IMR-90 (cell line): ENCODE results near the gene AXIN1. TPM values are rescaled to one million over a fixed set of nuclear protein-coding genes. Genes with fewer than 3 reads are reported as not detected.
A peak's percentile ranks its signal among the peaks of the same experiment; 100 is the strongest.

Source experiments
- ATAC-seq: fragments of 200-7000 bp; cut with Tn5 transposase; 2 replicates; pipeline ENCODE4 v1.9.1; 2020; ENCODE audit warnings: low read depth, mild to moderate bottlenecking, moderate library complexity
- BruUV-seq: library from RNA; stranded (reverse); fragments of 400-500 nt; replicated peaks from 2 replicates; lab custom pipeline; 2021; lab: Mats Ljungman, UMichigan
- CTCF ChIA-PET: fragments of 300-600 bp; formaldehyde crosslinking; extraction: SDS; loops from one replicate; lab custom pipeline; 2021; ENCODE audit warnings: antibody characterized with exemption; lab: Yijun Ruan, JAX
- POLR2A ChIA-PET: fragments of 300-600 bp; sonication (Branson Sonifier 250); formaldehyde crosslinking; loops from one replicate; lab custom pipeline; 2022; ENCODE audit warnings: antibody characterized with exemption; ENCODE audit not compliant: unreplicated experiment; lab: Charles Lee
- DNase-seq: peaks from one replicate; pipeline ENCODE4 v3.0.0; 2013
- H2AFZ ChIP-seq: replicated peaks from 2 replicates; pipeline ENCODE3; 2013; ENCODE audit warnings: low read length, mild to moderate bottlenecking; ENCODE audit not compliant: poor library complexity
- H2AK5ac ChIP-seq: 2 replicates; pipeline ENCODE4 v1.6.1; 2013; ENCODE audit warnings: low read depth, low read length, inconsistent platforms
- H2AK9ac ChIP-seq: replicated peaks from 2 replicates; pipeline ENCODE3; 2013; ENCODE audit warnings: mild to moderate bottlenecking, low read depth, low read length, moderate library complexity; ENCODE audit not compliant: poor library complexity
- H2BK120ac ChIP-seq: 2 replicates; pipeline ENCODE4 v1.6.1; 2013; ENCODE audit warnings: low read depth, low read length, inconsistent platforms
- H2BK15ac ChIP-seq: 3 replicates; pipeline ENCODE4 v1.6.1; 2013; ENCODE audit warnings: low read depth, low read length, inconsistent platforms
- H2BK20ac ChIP-seq: 2 replicates; pipeline ENCODE4 v1.6.1; 2013; ENCODE audit warnings: low read depth, mild to moderate bottlenecking, inconsistent platforms, low read length, moderate library complexity
- H2BK5ac ChIP-seq: 2 replicates; pipeline ENCODE4 v1.6.1; 2013; ENCODE audit warnings: mild to moderate bottlenecking, low read depth, low read length, inconsistent platforms; ENCODE audit not compliant: poor library complexity, severe bottlenecking
- H3K14ac ChIP-seq: replicated peaks from 2 replicates; pipeline ENCODE4 v1.6.1; 2013; ENCODE audit warnings: low read depth, low read length, inconsistent platforms
- H3K18ac ChIP-seq: 2 replicates; pipeline ENCODE4 v1.6.1; 2013; ENCODE audit warnings: low read depth, low read length, control low read depth
- H3K23ac ChIP-seq: 2 replicates; pipeline ENCODE4 v1.6.1; 2013; ENCODE audit warnings: low read depth, low read length, inconsistent platforms
- H3K27ac ChIP-seq: 2 replicates; pipeline ENCODE4 v1.5.1; 2013; ENCODE audit warnings: mild to moderate bottlenecking, control low read depth, low read length; ENCODE audit not compliant: insufficient read depth
- H3K27me3 ChIP-seq: 2 replicates; pipeline ENCODE4 v1.6.1; 2013; ENCODE audit warnings: low read length; ENCODE audit not compliant: control insufficient read depth, insufficient read depth
- H3K36me3 ChIP-seq: 2 replicates; pipeline ENCODE4 v1.6.1; 2013; ENCODE audit warnings: low read length, mixed read lengths; ENCODE audit not compliant: control insufficient read depth, insufficient read depth
- H3K4ac ChIP-seq: 2 replicates; pipeline ENCODE4 v1.6.1; 2013; ENCODE audit warnings: low read depth, low read length, inconsistent platforms
- H3K4me1 ChIP-seq: 2 replicates; pipeline ENCODE4 v1.6.1; 2013; ENCODE audit warnings: low read length, mixed read lengths; ENCODE audit not compliant: control insufficient read depth, insufficient read depth
- H3K4me2 ChIP-seq: 2 replicates; pipeline ENCODE4 v1.6.1; 2013; ENCODE audit warnings: low read depth, mild to moderate bottlenecking, control low read depth, low read length, moderate library complexity
- H3K4me3 ChIP-seq: 2 replicates; pipeline ENCODE4 v1.5.1; 2013; ENCODE audit warnings: low read depth, mild to moderate bottlenecking, control low read depth, low read length, moderate library complexity; ENCODE audit not compliant: insufficient read depth
- H3K56ac ChIP-seq: 2 replicates; pipeline ENCODE4 v1.6.1; 2013; ENCODE audit warnings: low read length, inconsistent platforms; ENCODE audit not compliant: insufficient read depth; ENCODE audit errors: extremely low read depth
- H3K79me1 ChIP-seq, 2 experiments: 2 replicates each; pipeline ENCODE4 v1.6.1; 2013; ENCODE audit warnings: low read length in 2 of 2, inconsistent platforms in 1 of 2, low read depth in 1 of 2
- H3K9ac ChIP-seq: 2 replicates; pipeline ENCODE4 v1.6.1; 2013; ENCODE audit warnings: low read depth, low read length, control low read depth
- H3K9me1 ChIP-seq: 2 replicates; pipeline ENCODE4 v1.6.1; 2013; ENCODE audit warnings: low read length, inconsistent platforms; ENCODE audit not compliant: insufficient read depth
- H3K9me3 ChIP-seq: 2 replicates; pipeline ENCODE4 v1.6.1; 2013; ENCODE audit warnings: low read length; ENCODE audit not compliant: control insufficient read depth, insufficient read depth
- H4K20me1 ChIP-seq: 2 replicates; pipeline ENCODE4 v1.6.1; 2013; ENCODE audit warnings: low read length, inconsistent platforms; ENCODE audit not compliant: insufficient read depth
- H4K5ac ChIP-seq: 2 replicates; pipeline ENCODE4 v1.6.1; 2013; ENCODE audit warnings: mild to moderate bottlenecking, low read depth, low read length, control low read depth
- H4K8ac ChIP-seq, 2 experiments: 2 replicates each; pipeline ENCODE4 v1.6.1; 2013; ENCODE audit warnings: low read depth in 2 of 2, low read length in 2 of 2, control low read depth in 1 of 2, inconsistent platforms in 1 of 2
- H4K91ac ChIP-seq: 2 replicates; pipeline ENCODE4 v1.6.1; 2013; ENCODE audit warnings: low read depth, low read length, inconsistent platforms; ENCODE audit not compliant: insufficient read depth
- BHLHE40 ChIP-seq: fragments of 150-350 bp; IDR thresholded peaks from 2 replicates; pipeline ENCODE4 v1.6.1; 2016; ENCODE audit warnings: mild to moderate bottlenecking, low read depth, low read length
- CTCF ChIP-seq: conservative IDR thresholded peaks from 2 replicates; pipeline ENCODE4 v1.5.1; 2012; ENCODE audit warnings: mild to moderate bottlenecking, low read depth, low read length, improper control_type of control experiment
- WGBS, 2 experiments: methylation state at CpG; one replicate each; pipeline versions ENCODE4 v1.1.5 to v1.1.7; 2013; ENCODE audit warnings: missing lambda C conversion rate in 2 of 2; ENCODE audit not compliant: insufficient read length in 1 of 2; ENCODE audit errors: extremely low coverage in 2 of 2; 5-methylcytosine and 5-hydroxymethylcytosine counted together
- dilution Hi-C: fragments of 300-500 bp; cut with HindIII; formaldehyde crosslinking; loops from one replicate; pipeline ENCODE4 v1.14.3; 2018; ENCODE audit warnings: low sequenced_read_pairs; ENCODE audit not compliant: unreplicated experiment
- in situ Hi-C: fragments of 300-500 bp; cut with MboI; formaldehyde crosslinking; loops from 3 replicates; pipeline ENCODE4 v1.14.3; 2019; ENCODE audit warnings: low sequenced_read_pairs, inconsistent platforms, mixed read lengths
- intact Hi-C: fragments of 100-400 bp; cut with micrococcal nuclease; formaldehyde crosslinking; loops from 2 replicates; pipeline ENCODE4 v1.10.0; 2022
- polyA plus RNA-seq, 3 experiments: library from polyadenylated mRNA; depleted of rRNA; stranded (reverse); fragments of >200 nt; gene quantifications; 2 replicates each; pipeline ENCODE4 v1.2.3, GENCODE V29; 2012; ENCODE audit warnings: low replicate concordance in 1 of 3
- total RNA-seq: library from RNA; depleted of rRNA; stranded (reverse); fragments of >200 nt; gene quantifications from 2 replicates; pipeline ENCODE4 v1.2.3, GENCODE V29; 2012

Gene AXIN1
- total and polyA plus RNA-seq, 2 of the 4 experiments (the other 2 are of a cell fraction) = 10.9 to 14.2 TPM

- Histone ChIP-seq H3K56ac (no peak overlapping the region), H2BK15ac (no peak overlapping the region), H3K9ac (no peak overlapping the region), H3K27ac (no peak overlapping the region), H4K8ac (no peak overlapping the region), H3K14ac (no peak overlapping the region), H2AFZ (peak overlapping the region; percentile 63), H3K27me3 (no peaks in the 10 kb centered on the region), H2AK9ac (peak overlapping the region; percentile 42), H2BK20ac (no peak overlapping the region), H2BK5ac (no peak overlapping the region), H4K5ac (no peak overlapping the region), H3K4me3 (no peak overlapping the region), H3K18ac (no peak overlapping the region), H3K9me3 (no peaks in the 10 kb centered on the region), H3K79me1 (peaks cover 4 to 9% of the 10 kb centered on the region in 2 experiments; a peak in 2 of 4 replicates), H2BK120ac (no peak overlapping the region), H2AK5ac (no peak overlapping the region), H3K23ac (no peak overlapping the region), H3K4me1 (peaks cover 4% of the 10 kb centered on the region; the same call in 1 of the 2 replicates), H3K4ac (no peak overlapping the region), H4K91ac (no peak overlapping the region), H4K20me1 (no peaks in the 10 kb centered on the region), H3K4me2 (no peak overlapping the region), H3K36me3 (peaks cover 30% of the 10 kb centered on the region), H3K9me1 (no peaks in the 10 kb centered on the region)
- BruUV-seq = no TSS peak
- ATAC-seq (no peak), DNase-seq (no peak)
- ChIA-PET POLR2A (no interaction called here), CTCF (no interaction called here)
- in situ Hi-C loops = no loop called here
- 71% methylated on average over 8 of the region's 19 CpGs; no CpG with 5 or more reads in 1 of the 2 experiments for WGBS, 2 experiments
- TF ChIP-seq BHLHE40 (peak; percentile 18; the same call in 1 of the 2 replicates), CTCF (no peak)
- dilution Hi-C loops = no loop called here
- intact Hi-C loops = no loop called here
These were observed 12.3 kb upstream of the AXIN1 start for GRCh38 chr16:364595-365491.
